ENCODE measurements around the gene OTX1.
A peak's percentile ranks its signal among the peaks of the same experiment; 100 is the strongest.

OTX1 gene

DNA sequence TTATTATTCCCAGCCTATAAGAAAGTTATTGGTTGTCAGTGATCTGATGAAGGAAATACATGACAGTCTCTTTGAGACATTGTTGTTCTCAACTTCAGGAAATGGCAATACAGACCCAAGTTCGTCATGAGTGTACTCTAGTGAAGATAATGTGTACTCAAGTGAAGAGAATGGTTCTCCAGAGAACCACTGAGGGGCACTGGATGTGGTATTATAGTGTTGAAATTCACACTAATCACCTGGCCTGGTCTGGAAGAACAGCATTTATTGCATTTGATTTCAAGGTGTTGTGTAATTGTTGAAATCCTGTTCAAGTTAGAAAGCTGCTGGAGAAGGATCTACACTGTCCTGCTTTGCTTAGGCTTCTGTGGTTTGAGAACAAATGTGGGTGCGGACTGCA lies 23.4 kb upstream of the OTX1 start:
- no peak overlapping the region for H3K27ac ChIP-seq (ENCODE audit: low read length)
- H3K9me3 ChIP-seq (ENCODE audit: insufficient read depth, low read depth, low read length) = no peaks in the 10 kb centered on the region
- no peaks in the 10 kb centered on the region for H3K27me3 ChIP-seq (ENCODE audit: insufficient read depth, low read length)
- no peaks in the 10 kb centered on the region for H3K4me1 ChIP-seq (ENCODE audit: insufficient read depth, low read length)
- no peaks in the 10 kb centered on the region for H3K36me3 ChIP-seq (ENCODE audit: insufficient read depth, low read depth, low read length)
- no peak overlapping the region for H3K9ac ChIP-seq (ENCODE audit: low read depth, low read length)
- H3K4me3 ChIP-seq (ENCODE audit: low read length) = no peak overlapping the region

DNA sequence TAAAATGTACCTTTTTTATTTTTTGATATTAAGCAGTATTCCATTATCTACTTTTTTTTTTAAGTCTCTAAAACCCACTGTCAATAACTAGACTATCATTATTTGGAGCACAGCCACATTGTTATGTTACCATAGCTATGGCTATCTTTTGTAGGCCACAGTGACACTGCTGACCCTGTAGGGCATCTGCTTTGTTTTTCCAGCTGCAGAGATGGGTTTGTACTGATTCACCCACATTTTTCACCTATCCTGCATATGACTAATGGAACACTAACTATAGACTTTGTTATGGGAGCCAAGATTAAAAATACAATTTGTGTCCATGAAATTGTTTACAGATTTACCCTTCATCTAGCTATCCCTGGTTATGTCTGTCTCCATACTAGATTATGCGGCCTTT lies 21.6 kb upstream of the OTX1 start:
- no peak overlapping the region for H3K9ac ChIP-seq (ENCODE audit: low read depth, low read length)
- H3K4me1 ChIP-seq (ENCODE audit: insufficient read depth, low read length) = no peaks in the 10 kb centered on the region
- no peaks in the 10 kb centered on the region for H3K36me3 ChIP-seq (ENCODE audit: insufficient read depth, low read depth, low read length)
- H3K27ac ChIP-seq (ENCODE audit: low read length) = no peak overlapping the region
- no peak overlapping the region for H3K4me3 ChIP-seq (ENCODE audit: low read length)
- H3K27me3 ChIP-seq (ENCODE audit: insufficient read depth, low read length) = no peaks in the 10 kb centered on the region
- H3K9me3 ChIP-seq (ENCODE audit: insufficient read depth, low read depth, low read length) = no peaks in the 10 kb centered on the region

DNA sequence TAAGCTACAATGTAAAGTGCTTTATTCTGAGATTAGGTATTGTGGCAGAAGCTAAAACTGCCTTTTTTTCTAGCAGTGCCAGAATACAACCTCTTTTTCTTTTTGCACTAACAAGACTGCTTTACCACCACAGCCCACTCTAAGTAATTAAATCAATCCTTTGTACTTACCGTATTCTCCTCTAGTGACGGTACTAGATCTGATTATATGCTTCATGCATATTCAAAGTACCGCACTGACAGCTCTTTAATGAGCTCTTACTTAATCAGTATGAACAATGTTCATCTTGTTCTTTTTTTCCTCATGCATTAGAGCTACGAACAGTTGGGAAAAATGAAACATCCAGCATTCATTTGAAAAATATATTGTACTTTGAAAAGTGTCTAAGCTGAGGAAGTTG lies 16.1 kb upstream of the OTX1 start:
- Histone ChIP-seq H3K27me3 (ENCODE audit: insufficient read depth, low read length) (no peaks in the 10 kb centered on the region), H3K9me3 (ENCODE audit: insufficient read depth, low read depth, low read length) (no peaks in the 10 kb centered on the region), H3K36me3 (ENCODE audit: insufficient read depth, low read depth, low read length) (no peaks in the 10 kb centered on the region), H3K4me3 (ENCODE audit: low read length) (no peak overlapping the region), H3K9ac (ENCODE audit: low read depth, low read length) (no peak overlapping the region), H3K27ac (ENCODE audit: low read length) (no peak overlapping the region), H3K4me1 (ENCODE audit: insufficient read depth, low read length) (peaks cover 5% of the 10 kb centered on the region; the same call in 1 of the 2 replicates)

DNA sequence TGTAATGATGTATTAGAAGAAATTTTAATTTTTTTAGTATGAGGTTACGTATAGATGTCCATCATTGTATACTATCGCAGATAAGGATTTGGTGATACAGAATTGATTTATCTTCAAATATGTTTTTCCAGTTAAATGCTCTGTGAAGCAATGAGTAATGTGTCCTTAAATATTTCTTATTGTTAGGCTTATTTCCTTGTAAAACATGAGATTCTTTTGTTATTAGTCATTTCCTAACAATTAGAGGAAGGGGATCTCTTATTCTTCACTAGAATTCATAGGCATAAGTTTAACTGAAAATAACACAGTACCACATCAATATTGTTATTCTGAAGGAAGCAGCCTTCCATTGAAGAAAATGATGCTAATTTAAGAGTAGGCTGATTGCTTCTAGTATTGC lies 15.5 kb upstream of the OTX1 start:
- Histone ChIP-seq H3K36me3 (ENCODE audit: insufficient read depth, low read depth, low read length) (no peaks in the 10 kb centered on the region), H3K4me3 (ENCODE audit: low read length) (no peak overlapping the region), H3K9me3 (ENCODE audit: insufficient read depth, low read depth, low read length) (no peaks in the 10 kb centered on the region), H3K4me1 (ENCODE audit: insufficient read depth, low read length) (peaks cover 5% of the 10 kb centered on the region; the same call in 1 of the 2 replicates), H3K9ac (ENCODE audit: low read depth, low read length) (no peak overlapping the region), H3K27ac (ENCODE audit: low read length) (no peak overlapping the region), H3K27me3 (ENCODE audit: insufficient read depth, low read length) (no peaks in the 10 kb centered on the region)

DNA sequence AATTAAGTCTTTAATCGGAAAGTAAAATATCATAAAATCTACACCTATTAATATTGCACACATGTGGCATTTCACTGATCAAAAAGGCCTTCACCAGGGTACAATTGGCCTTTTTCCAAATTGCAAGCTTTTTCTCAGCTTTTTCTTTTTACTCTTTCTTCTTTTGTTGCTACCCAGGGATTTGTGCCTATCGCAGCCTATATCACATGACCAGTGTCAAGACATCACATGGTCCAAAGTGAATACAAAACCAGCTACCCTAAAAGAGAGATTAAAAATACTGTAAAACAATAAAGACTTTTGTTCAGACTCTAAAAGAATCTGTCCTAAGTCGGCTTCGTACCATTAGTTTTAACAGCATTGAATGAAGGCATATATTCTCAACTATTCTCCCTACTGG lies 15.0 kb upstream of the OTX1 start:
- Histone ChIP-seq H3K9ac (ENCODE audit: low read depth, low read length) (no peak overlapping the region), H3K36me3 (ENCODE audit: insufficient read depth, low read depth, low read length) (no peaks in the 10 kb centered on the region), H3K27ac (ENCODE audit: low read length) (no peak overlapping the region), H3K4me1 (ENCODE audit: insufficient read depth, low read length) (peaks cover 5% of the 10 kb centered on the region; the same call in 1 of the 2 replicates), H3K9me3 (ENCODE audit: insufficient read depth, low read depth, low read length) (no peaks in the 10 kb centered on the region), H3K27me3 (ENCODE audit: insufficient read depth, low read length) (no peaks in the 10 kb centered on the region), H3K4me3 (ENCODE audit: low read length) (no peak overlapping the region)

DNA sequence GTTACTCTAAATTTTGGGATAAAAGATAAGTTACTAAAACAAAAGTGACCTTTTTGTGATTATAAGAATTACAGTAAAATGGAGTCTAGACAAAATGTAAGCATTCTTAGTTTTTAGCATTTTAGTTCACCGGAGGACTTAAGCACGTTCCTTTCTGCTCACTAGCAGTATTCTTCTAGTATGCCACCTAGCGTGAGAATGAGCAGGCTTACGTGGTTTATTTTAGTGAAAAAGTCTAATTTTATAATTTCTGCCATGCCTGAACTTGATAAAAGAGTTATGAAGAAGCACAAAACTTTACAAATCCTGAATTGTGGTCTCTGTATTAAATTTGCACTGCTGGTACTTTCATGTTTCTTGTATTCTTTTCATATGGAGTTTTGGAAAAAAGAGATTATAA lies 12.6 kb upstream of the OTX1 start:
- Histone ChIP-seq H3K36me3 (ENCODE audit: insufficient read depth, low read depth, low read length) (no peaks in the 10 kb centered on the region), H3K9ac (ENCODE audit: low read depth, low read length) (no peak overlapping the region), H3K4me3 (ENCODE audit: low read length) (no peak overlapping the region), H3K27ac (ENCODE audit: low read length) (no peak overlapping the region), H3K9me3 (ENCODE audit: insufficient read depth, low read depth, low read length) (no peaks in the 10 kb centered on the region), H3K4me1 (ENCODE audit: insufficient read depth, low read length) (peaks cover 5% of the 10 kb centered on the region; the same call in 1 of the 2 replicates), H3K27me3 (ENCODE audit: insufficient read depth, low read length) (peaks cover 11% of the 10 kb centered on the region; the same call in 1 of the 2 replicates)

DNA sequence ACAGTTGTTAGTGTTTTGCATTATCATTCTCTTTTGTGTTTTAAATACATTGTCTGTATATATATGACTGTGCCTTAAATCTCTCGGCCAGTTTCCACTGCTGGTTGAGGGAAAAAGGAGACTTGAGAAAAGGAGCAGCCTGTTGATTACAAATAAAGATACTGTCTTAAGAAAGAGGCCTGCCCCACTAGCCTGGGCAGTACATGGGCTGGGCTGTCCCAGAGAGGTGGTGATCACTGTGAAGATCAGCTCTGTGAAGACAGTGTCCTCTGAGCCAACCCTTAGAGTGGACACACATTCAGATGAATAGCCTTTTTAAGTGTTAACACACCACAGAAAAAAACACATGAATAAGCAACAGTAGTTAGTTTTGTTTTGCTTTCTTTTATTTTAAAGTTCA lies 10.0 kb upstream of the OTX1 start:
- peaks cover 14% of the 10 kb centered on the region for H3K4me1 ChIP-seq (ENCODE audit: insufficient read depth, low read length)
- no peaks in the 10 kb centered on the region for H3K9me3 ChIP-seq (ENCODE audit: insufficient read depth, low read depth, low read length)
- no peak overlapping the region for H3K9ac ChIP-seq (ENCODE audit: low read depth, low read length)
- peaks cover 26% of the 10 kb centered on the region for H3K27me3 ChIP-seq (ENCODE audit: insufficient read depth, low read length)
- no peak overlapping the region for H3K4me3 ChIP-seq (ENCODE audit: low read length)
- H3K36me3 ChIP-seq (ENCODE audit: insufficient read depth, low read depth, low read length) = no peaks in the 10 kb centered on the region
- H3K27ac ChIP-seq (ENCODE audit: low read length) = no peak overlapping the region

DNA sequence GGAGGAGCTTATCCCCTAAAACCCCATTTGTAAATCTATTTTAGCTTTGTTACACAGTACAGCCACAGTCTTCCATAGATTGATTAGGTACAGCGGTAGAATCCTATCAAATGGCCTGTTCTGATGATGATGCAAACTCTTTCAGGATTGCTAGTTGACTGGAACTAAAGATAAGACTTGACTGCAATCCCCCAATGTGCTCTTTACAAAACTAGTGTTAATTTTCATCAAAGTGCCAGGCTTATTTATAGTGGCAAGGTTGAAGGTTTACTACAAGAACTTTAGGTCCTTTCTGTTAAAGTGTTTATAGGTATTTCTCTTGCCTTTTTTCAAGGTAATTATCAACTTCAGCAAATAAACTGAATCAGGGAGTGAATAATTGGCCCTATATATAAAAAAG lies 9.0 kb upstream of the OTX1 start:
- peaks cover 24% of the 10 kb centered on the region for H3K4me1 ChIP-seq (ENCODE audit: insufficient read depth, low read length)
- no peak overlapping the region for H3K9ac ChIP-seq (ENCODE audit: low read depth, low read length)
- H3K9me3 ChIP-seq (ENCODE audit: insufficient read depth, low read depth, low read length) = no peaks in the 10 kb centered on the region
- H3K36me3 ChIP-seq (ENCODE audit: insufficient read depth, low read depth, low read length) = no peaks in the 10 kb centered on the region
- no peak overlapping the region for H3K27ac ChIP-seq (ENCODE audit: low read length)
- H3K27me3 ChIP-seq (ENCODE audit: insufficient read depth, low read length) = peaks cover 36% of the 10 kb centered on the region
- H3K4me3 ChIP-seq (ENCODE audit: low read length) = no peak overlapping the region

DNA sequence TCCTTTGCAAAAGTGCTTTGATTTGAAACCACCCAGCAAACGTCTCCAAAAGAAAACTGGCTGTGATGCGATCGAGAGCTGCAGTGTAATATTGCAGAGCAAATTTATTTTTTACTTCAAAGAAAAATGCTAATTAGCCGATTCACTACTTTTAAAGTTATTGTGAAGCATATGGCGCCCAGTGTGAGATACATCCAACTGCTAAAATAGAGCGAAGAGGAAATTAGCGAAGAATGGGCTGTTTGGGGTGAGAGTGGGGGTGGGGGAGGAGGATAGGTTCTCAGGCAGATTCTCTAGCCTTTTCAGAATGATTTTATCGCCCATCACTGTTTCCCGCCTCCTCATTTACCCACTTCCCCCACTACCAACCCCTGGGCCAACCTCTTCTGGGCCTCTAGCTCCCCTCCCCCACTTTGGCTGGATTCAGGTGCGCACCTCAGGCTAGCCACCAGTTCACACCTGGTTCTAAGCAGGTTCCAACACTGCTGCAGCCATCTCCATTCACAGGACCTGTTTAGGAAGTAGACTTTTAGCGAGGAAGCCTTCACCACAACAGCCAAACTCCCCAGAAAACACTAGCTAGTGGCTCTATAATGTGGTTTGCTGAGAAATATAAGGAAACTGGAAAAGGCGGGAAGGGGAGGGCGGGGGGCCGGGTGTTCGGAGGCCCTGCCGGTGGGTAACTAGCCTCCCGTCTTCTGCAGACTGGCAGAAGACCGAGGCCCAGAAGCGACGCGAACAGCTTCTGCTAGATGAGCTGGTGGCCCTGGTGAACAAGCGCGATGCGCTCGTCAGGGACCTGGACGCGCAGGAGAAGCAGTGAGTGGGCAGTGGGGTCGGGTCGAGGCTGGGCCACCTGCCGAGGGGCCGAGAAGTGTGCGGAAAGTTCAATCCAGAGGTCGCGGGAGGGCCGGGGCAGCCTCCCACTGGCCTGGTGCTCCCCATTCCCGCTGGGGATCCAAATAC lies 6.0 kb upstream of the OTX1 start:
- peaks cover 31% of the 10 kb centered on the region for H3K4me1 ChIP-seq (ENCODE audit: insufficient read depth, low read length)
- peaks cover 67% of the 10 kb centered on the region for H3K27me3 ChIP-seq (ENCODE audit: insufficient read depth, low read length)
- no peaks in the 10 kb centered on the region for H3K9me3 ChIP-seq (ENCODE audit: insufficient read depth, low read depth, low read length)
- no peaks in the 10 kb centered on the region for H3K36me3 ChIP-seq (ENCODE audit: insufficient read depth, low read depth, low read length)
- H3K27ac ChIP-seq (ENCODE audit: low read length) = peak overlapping the region; percentile 42
- peak overlapping the region; percentile 57 for H3K4me3 ChIP-seq (ENCODE audit: low read length)
- peak overlapping the region; percentile 35; the same call in 1 of the 2 replicates for H3K9ac ChIP-seq (ENCODE audit: low read depth, low read length)

DNA sequence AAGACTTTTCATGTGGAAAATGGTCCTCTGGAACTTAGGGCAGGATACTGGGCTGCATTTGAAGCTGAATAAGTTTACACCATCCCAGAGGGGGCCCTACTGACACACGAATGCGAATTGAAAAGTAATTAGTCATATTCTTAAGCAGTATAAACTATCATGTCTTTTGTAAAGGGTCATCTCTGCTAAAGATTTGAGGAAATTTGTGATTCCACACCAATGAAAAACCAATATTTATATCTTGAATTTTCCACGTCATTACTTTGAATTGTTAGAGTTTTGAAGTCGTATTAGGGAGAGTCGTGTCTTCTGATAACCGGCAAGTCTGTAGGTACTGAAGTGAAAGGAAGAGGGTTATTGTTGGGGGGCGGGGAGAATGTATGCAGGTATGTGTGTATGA lies 4.1 kb upstream of the OTX1 start:
- Histone ChIP-seq H3K4me3 (ENCODE audit: low read length) (peak overlapping the region; percentile 57; the same call in 1 of the 2 replicates), H3K27me3 (ENCODE audit: insufficient read depth, low read length) (peaks cover 77% of the 10 kb centered on the region), H3K27ac (ENCODE audit: low read length) (no peak overlapping the region), H3K4me1 (ENCODE audit: insufficient read depth, low read length) (peaks cover 31% of the 10 kb centered on the region), H3K9me3 (ENCODE audit: insufficient read depth, low read depth, low read length) (no peaks in the 10 kb centered on the region), H3K9ac (ENCODE audit: low read depth, low read length) (no peak overlapping the region), H3K36me3 (ENCODE audit: insufficient read depth, low read depth, low read length) (no peaks in the 10 kb centered on the region)

DNA sequence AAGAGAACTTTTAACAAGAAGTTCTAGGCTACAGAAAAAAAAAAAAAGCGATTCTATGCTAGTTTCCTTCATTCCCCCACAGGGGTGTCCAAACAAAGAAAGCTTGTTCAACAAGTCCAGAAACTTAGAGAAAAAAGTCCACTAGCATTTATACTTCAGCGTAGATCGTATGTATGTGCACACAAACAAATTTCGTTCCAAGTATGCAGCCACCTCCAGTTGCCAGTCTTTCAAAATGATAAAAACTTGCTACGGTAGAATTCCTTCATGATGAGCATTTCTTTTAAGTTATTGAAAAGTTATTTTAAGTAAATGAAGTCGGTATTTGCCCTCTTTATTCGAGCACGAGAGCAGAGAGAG lies 3.7 kb upstream of the OTX1 start:
- Histone ChIP-seq H3K4me1 (ENCODE audit: insufficient read depth, low read length) (peaks cover 33% of the 10 kb centered on the region), H3K9ac (ENCODE audit: low read depth, low read length) (peak overlapping the region; percentile 42; the same call in 1 of the 2 replicates)

More for the DNA sequence above, 3.7 kb upstream of the OTX1 start:
- H3K27me3 ChIP-seq (ENCODE audit: insufficient read depth, low read length) = peaks cover 77% of the 10 kb centered on the region
- H3K9me3 ChIP-seq (ENCODE audit: insufficient read depth, low read depth, low read length) = peaks cover 2% of the 10 kb centered on the region; the same call in 1 of the 2 replicates
- H3K36me3 ChIP-seq (ENCODE audit: insufficient read depth, low read depth, low read length) = no peaks in the 10 kb centered on the region
- peak overlapping the region; percentile 57 for H3K4me3 ChIP-seq (ENCODE audit: low read length)
- H3K27ac ChIP-seq (ENCODE audit: low read length) = no peak overlapping the region

Measured in iPS-20b (cell line).